GM21526 (cell line): Measurements from ENCODE around the gene CFAP70.
"Not testable (repeated sequence)": the region's sequence is repeated elsewhere in the genome, so short reads cannot be mapped to it uniquely, and the experiment has no call there.

ENCODE experiments used
- ATAC-seq: cut with Tn5 transposase; IDR thresholded peaks from one replicate; pipeline ENCODE4 v1.9.1; 2021; ENCODE audit warnings: moderate library complexity; ENCODE audit not compliant: unreplicated experiment, low FRiP score

Gene CFAP70

DNA sequence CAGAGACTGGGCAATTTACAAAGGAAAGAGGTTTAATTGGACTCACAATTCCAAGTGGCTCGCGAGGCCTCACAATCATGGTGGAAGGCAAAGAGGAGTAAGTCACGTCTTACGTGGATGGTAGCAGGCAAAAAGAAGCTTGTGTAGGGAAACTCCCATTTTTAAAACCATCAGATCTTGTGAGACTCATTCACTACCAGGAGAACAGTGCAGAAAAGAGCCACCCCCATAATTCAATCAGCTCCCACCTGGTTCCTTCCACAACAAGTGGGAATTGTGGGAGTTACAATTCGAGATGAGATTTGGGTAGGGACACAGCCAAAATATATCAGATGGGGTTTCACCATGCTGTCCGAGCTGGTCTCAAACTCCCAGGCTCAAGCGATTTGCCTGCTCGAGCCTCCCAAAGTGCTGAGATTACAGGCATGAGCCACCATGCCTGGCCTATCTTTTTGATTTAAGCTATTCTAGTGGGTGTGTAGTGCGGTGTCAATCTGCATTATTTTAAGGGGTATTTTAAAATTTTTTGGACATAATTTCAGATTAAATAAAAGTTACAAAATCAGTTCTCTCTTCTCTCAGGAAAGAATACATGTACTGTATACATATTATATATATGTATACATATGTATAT is 97.2 kb downstream of the CFAP70 start:
- ATAC-seq = no peak

DNA sequence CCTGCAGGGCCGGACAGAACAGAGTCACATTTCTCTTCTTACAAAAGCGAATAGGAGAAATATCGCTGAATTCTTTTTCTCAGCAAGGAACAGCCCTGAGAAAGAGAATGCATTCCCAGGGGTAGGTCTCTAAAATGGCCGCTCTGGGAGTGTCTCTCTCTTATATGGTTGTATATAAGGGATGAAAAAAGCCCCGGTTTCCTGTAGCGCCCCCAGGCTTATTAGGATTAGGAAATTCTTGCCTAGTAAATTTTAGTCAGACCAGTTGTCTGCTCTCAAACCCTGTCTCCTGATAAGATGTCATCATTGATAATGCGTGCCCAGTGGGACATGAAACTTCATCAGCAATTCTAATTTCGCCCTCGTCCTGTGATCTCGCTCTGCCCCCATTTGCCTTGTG is 100.1 kb downstream of the CFAP70 start:
- ATAC-seq = not testable (repeated sequence)

GRCh38 chr10:73253225-73253555 is 105.5 kb downstream of the CFAP70 start:
- peak; percentile 8 for ATAC-seq

DNA sequence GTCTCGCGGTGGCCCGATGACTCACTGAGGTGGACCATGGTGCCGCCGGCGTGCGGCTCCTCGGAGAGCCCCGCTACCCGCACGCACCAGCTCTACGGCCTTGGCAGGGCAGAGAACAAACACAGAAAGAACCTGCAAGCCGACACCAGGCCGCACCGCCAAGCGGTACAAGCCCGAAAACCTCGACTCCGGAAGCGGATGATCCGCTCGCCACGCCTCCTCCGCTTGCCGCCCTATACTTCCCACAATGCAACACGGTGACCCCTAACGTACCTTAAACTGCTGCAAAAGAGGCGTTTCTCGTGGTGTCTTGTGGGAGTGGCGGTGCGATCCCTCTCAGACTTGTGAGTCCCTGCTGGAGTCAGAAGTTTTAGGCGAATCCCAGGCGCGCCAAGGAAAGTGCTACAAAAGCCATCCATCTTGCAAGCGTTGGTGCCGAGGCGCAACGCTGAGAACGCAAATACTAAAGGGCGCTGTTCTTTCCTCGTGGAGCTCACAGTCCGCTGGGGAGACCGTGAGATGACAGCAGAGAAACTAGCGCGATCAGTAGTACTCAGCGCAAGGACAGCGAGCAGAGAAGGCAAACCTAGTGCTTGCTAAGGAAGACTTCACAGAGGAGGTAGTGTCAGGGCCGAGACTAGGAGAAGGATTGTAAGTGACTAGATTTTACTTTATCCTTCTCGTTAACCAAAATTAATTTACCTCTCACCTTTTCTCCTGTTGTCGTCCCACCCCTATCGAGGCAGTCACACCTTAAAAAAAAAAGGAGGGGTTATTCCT is 106.0 kb downstream of the CFAP70 start, which contains the start of gene MRPS16:
Gene MRPS16, minus strand, starts transcription at position 200 of the 780 bp plus-strand sequence. Its CDS starts 162 bp downstream, at position 38.
- peak; percentile 82 for ATAC-seq

DNA sequence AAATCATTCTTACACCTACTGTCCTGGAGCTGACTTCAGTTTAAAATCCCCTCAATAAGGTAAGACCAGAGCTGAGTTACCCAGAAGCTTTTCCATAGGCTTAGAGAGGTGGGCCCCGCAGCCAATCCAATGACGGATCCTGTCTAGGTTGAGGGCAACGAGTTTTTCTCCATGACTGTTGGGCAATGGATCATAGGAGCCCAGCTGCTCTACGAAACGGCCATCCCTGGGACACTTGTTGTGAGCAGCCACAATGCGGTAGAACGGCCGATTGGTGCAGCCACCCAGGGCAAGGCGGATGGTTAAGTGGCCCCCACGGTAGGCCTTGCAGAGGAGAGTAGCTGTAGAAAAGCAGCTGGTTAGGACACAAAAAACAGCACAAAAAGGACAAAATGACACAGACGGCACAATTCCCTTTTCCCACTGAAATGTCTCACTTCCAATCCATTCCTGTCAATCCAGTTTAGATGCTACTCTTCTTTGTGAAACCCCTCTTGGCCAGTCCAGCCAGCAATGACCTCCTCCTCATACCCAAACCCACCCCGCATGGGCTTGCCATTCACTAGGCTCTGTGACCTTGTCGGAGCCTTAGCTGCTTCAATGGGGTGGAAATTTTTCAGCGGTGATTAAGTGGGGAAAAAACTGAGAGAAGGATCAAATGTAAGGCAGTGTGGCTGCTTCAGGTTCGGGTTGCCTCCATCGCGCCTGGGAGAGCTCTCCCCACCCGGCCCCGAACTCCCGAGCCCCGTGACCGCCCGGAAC is 106.8 kb downstream of the CFAP70 start:
- ATAC-seq = no peak

DNA sequence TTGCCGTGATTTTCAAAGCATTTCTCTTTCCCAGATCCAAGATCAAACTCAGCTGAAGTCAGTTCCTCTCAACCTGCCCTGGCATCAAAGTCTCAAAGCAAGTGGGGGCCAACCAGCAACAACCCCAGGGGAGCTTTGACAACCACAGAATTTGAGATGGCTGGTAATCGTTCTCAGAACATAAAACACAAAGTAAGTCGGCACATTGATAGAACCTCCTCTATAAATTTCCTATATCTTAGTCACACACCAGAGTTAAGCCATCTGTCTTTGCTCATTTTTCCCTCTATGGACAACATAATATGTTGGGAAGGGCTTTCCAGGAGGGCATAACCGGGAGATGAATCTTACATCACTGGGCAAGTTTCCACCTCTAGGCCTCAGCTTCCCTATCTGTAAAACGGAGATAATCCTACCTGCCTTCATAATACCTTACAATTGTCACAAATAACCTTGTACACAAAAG is 110.4 kb downstream of the CFAP70 start:
- no peak for ATAC-seq

GRCh38 chr10:73247509-73248258 is 111.0 kb downstream of the CFAP70 start:
- ATAC-seq = no peak

DNA sequence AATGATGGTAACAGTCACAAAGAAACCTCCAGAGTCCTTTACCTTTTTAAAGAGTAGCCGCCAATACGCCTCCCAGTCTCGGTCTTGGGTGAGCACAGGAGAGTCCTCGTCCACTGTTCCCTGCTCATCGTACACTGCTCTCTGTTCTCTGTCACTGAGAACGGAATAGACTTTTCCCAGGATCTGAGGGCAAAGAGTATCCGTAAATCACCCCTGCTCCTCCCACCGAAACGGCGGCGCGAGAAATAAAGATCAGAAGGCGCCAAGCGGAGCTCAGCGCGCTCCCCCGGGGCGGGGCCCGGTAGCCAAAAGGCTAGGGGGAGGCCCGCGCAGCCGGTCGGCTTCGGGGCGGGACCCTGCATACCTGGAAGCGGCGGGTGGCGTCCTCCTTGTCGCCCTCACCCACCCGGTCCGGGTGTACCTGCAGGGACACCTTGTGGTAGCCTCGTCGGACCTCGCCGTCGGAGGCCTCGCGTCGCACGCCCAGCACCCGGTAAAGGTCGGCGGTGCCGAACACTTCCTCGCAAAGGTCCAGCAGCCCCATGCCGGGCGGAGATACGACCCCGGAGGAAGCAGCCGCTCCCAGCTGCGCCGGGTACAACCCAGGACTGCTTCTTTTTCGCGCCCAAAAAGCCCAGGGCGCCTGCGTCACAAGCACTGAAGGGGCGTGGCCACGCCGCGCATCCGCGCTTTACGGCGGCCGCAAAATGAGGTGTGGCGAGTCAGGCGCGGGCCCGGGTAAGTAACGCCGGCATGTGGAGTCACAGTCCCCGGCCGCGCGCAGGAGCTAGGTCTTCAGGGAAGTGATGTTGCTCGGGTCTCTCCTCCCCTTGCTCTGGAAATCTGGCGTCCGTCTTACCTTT is 111.8 kb downstream of the CFAP70 start, which contains the start of gene DNAJC9:
Gene DNAJC9, minus strand, starts transcription at position 610 of the 863 bp plus-strand sequence. Its CDS starts 66 bp downstream, at position 544.
- peak; percentile 77 for ATAC-seq

DNA sequence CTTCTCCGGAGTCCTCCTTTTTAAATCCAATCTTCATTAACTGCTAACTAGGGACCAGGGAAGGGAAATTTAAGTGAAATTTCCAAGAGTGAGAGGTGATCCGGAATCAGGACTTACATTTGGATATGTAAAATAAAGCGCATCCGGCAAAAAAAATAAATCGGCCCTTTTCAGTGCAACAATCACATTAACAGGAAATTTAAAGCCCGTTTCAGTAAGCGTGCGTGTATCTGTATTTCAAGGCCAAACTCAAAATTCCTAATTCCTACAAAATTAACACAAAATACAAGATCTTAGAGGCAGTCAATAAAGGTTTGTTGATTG is 112.4 kb downstream of the CFAP70 start:
- no peak for ATAC-seq

DNA sequence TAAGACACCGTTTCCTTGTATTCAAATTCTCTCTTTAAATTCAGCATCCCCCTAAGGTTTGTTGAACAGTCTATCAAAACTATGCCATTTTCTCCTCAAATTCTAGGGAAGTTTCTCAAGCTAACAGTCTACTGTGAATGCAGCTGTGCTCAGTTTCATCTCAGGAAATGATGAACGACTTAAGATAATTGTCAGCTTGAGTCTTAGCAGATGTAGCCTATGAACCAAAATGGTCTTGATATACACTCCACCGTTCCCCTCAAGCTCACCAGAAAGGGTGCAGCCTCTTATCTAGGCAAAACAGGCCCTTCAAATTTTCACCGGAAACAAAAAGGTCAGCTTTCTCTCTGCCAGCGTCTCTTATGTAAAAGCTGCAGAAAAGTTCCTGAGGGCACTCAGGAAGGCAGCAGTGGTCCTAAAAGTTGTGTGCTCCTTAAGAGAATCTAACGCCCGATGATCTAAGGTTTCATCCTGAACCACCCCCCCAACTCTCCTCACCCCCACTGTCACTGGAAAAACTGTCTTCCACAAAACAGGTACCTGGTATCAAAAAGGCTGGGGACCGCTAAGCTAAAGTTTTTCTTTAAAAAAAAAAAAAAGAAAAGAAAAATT is 113.7 kb downstream of the CFAP70 start:
- ATAC-seq = no peak

DNA sequence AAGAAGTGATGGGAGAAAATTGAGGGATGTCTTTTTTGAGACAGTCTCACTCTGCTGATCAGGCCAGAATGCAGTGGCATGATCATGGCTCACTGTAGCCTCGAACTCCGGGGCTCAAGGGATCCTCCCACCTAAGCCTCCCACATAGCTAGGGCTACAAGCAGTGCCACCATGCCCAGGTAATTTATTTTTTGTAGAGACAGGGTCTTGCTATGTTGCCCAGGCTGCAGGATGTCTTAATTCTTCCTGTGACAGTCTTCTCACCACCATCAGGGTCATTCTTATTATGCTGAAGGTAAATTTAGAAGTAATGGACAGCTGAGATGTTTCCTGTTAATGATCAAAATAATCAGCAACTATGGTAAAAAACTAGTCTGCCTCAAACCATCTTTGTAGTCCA is 118.8 kb downstream of the CFAP70 start:
- ATAC-seq = no peak

DNA sequence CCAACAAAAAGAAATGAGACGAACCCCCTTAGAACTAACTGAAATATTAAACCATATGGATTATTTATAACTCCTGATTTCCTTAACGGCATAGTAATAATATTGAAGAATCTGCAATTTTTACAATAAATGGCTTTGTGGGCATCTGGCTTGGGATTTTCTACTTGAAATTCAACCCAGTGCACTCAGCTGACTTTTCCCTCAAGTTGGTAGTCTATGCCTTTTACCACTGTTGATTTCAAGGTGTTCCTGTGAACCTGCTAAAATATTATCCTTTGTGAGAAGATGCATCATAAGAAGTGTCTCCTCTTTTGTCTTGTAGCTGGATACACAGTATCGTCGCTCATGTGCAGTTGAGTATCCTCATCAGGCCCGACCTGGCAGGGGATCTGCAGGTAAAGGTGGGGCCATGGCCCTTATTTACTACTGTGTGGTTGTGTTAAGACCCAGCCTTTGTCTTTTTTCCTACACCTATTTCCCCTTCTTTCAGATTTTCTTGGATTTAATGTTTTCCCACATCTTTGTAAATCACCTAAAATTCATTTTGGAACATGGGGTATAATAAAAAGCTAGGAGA is 119.6 kb downstream of the CFAP70 start:
- ATAC-seq = no peak

DNA sequence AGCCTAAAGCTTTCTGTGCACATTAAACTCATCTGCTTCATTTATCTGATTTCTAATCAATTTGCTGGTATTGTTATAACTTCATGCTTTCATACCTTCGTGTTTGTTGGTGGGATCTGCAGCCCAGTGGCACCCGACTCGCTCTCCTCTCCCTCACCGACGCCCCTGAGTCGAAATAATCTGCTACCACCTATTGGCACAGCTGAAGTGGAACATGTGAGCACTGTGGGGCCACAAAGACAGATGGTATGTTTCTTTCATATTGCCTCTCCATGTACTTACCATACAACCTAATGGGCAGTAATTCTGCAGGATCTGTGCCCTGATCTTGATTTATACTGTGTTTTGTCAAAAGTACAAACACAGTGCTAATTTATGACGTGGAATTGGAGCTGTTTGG is 124.0 kb downstream of the CFAP70 start:
- ATAC-seq = no peak

GRCh38 chr10:73233883-73234282 is 124.8 kb downstream of the CFAP70 start:
- ATAC-seq = no peak

- ATAC-seq = no peak
Measured at GRCh38 chr10:73232887-73233286, 125.8 kb downstream of the CFAP70 start.

DNA sequence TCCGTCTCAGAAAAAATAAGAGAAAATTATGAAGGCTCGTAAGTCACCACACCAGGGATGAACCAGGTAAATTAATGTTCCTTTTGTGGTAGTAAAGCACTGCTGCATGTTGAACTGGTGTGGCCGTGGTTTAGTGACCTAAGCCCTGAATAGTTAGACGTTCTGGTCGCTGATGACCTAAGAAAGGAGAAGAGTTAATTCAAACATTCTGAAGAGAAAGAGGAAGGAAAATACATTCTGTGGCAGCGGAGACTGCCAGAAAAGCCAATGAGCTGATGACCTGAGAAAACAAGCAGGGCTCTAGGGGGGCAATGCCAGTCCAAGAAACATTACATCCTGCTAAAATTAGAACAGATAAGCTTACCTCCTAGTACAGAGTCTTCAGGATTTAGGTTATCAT is 129.1 kb downstream of the CFAP70 start:
- ATAC-seq = no peak

DNA sequence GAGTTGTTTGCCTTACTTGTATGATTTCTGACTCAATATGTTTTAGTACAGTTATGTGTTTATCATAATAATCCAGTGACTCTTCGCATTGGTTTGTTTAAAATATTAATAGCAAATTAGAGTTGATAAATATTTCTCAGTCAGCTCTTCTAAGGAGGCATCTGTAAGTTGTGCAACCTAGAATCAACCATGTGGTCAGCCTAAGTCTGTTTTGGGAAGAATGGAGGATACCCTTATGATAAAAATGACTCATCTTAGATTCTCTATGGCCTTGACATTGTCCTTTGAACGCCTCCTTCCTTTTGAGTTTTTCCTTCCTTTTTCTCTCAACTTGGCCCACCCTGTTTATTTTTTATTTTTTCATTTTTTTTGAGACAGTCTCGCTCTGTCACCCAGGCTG is 130.4 kb downstream of the CFAP70 start:
- no peak for ATAC-seq

- ATAC-seq = no peak
Measured at GRCh38 chr10:73226663-73227062, 132.0 kb downstream of the CFAP70 start.

DNA sequence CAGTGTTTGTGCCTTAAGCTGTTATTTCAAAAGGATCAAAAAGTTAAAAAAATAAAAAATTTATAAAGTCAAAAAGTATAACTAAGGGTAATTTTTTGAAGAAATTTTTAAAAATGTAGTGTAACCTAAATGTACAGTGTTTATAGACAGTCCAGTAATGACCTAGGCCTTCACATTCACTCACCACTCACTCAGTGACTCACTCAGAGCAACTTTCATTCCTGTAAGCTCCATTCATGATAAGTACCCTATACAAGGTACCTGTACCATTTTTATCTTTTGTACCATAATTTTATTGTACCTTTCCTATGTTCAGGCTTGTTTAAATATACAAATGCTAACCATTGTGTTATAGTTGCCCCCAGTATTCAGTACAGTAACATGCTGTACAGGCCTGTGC is 133.1 kb downstream of the CFAP70 start:
- ATAC-seq = no peak
